ENCODE data around the gene TDRD9.

TDRD9 gene

DNA sequence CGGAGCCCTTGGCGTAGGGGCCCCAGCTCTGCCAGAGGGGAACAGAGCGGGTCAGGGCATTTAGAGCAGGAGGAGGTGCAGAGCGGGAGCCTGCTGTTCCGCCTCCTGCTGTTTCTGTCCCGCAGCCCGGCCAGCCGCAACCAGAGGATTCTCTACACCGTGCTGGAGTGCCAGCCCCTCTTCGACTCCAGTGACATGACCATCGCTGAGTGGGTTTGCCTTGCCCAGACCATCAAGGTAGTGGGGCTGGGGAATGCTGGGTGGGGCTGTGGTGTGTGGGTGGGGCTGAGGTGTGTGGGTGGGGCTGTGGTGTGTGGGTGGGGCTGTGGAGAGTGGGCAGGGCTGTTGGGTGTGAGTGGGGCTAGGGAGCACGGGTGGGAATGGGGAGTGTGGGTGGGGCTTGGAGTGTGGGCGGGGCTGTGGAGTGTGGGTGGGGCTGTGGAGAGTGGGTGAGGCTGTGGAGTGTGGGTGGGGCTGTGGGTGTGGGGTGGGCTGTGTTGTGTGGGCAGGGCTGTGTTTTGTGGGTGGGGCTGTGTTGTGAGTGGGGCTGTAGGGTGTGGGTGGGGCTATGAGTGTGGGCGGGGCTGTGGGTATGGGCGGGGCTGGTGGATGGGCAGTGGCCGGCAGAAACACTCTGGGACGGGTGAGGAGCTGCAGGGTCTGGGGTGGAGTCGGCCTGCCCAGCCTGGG is 165.3 kb downstream of the TDRD9 start:
- no peak for DNase-seq

DNA sequence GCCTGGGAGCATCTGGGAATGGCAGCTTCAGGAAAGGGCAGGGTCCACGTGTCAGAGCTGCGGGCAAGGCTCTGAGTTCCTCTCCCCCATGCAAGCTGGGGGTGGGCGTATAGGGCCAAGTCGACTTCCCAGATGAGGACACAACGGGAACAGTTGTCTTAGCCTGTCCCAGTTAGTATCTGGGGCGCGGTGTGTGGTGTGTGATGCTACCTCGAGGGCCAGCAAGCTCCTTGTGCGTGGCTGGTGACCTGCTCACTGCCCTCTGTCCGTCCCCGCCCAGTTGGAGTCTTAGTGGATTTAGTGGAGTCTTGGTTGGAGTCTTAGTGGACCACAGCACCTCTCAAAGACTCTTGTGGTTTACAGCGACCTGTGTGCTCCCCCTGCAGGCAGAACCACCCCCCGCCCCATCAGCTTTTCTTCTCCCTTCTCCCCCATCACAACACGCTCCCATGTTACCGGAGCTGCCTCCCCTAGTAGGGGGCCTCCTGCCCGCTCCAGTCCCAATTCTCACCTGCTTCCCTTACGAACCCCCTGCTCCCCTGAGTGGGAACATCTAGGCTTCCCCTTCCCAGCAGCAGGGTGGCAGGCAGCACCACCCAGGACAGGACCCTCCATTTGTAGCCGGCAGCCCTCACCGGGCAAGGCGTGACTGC is 165.9 kb downstream of the TDRD9 start:
- no peak for DNase-seq

DNA sequence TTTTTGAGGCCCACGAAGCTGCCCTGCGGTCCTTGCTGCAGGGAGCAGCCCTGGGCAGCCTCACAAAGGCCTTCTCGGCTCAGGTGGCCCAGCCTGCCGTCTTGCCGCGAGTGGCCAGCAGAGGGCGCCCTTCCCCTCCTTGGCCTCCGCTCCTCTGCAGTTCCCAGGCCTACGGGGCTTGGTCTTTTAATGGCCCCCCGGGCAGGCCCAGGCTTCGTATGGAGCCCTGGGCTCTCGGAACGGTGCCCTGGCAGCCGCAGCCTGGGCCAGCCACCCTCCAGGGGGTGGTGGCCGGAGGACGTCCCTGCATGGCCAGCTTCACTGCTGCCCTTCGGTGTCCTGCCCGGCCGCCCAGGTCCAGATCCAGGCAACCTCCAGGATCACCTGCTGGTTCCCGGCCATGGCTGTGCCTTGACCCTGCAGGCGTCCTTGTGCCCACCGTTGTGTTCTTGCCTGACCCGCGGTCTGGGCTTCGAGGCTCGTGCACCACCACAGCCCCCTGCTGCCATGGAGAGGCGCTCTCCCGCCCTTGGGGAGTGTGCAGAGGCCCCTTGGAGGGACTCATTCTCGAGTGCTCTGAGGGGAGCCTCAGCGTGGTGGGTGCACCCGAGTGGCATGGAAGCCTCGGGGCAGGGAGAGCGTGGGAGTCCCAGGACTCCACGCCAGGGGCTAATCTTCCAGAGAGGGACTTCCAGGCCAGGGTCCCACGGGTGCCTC is 166.6 kb downstream of the TDRD9 start:
- peak; percentile 30 for DNase-seq

DNA sequence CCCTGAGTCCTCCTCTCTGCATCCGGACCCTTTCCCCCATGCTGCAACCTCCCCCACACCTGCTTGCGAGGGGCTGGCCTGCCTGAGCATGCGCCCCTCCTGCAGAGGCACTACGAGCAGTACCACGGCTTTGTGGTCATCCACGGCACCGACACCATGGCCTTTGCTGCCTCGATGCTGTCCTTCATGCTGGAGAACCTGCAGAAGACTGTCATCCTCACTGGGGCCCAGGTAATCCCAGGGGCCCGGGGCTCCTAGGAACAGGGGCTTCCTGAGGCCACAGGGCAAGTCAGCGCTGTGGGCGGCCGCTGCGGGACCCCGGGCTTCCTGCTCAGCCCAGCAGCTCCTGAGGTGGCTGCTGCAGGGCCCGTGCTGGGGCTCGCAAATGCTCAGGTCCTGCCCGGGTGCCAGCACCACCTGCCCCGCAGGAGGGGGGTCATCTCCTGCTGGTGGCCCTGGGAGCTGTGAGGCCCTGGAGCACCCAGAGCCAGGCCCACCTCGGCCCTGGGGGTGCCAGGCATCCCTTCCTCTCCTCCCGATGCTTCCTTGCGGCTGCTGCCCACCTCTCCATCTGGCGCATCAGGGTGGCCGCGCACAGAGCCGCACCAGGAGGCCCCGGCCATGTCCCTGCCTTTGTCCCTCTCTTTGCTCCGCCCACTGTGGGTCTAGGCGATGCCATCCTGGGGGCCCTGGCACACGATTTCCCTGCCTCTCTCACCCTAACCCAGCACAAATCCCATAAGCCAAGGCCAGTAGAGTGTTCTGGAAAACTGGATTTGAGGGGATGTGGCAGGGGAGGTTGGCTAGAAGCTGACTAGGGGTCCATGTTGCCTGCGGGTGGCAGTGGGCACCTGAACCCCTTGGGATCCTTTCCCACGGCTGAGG is 167.4 kb downstream of the TDRD9 start:
- DNase-seq, result no peak

DNA sequence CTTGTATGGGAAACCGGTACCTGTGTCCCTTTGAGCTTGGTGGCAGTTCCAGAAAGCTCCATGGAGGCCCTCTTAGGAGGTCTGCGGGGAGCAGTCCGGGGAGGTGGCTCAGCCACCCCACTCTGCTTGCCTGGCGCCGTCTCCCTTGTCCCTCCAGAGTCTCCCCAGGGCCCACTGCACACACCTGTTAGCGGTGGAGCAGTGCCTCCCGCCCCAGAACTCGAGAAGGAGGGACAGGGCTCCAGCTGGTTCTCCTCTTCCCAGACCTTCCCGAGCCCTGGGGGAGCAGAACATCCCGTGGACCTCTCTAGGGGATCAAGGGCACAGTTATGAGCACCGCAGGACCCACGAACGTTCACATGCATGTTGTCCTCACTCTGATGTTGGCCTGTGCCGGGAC is 168.1 kb downstream of the TDRD9 start:
- DNase-seq, result no peak

DNA sequence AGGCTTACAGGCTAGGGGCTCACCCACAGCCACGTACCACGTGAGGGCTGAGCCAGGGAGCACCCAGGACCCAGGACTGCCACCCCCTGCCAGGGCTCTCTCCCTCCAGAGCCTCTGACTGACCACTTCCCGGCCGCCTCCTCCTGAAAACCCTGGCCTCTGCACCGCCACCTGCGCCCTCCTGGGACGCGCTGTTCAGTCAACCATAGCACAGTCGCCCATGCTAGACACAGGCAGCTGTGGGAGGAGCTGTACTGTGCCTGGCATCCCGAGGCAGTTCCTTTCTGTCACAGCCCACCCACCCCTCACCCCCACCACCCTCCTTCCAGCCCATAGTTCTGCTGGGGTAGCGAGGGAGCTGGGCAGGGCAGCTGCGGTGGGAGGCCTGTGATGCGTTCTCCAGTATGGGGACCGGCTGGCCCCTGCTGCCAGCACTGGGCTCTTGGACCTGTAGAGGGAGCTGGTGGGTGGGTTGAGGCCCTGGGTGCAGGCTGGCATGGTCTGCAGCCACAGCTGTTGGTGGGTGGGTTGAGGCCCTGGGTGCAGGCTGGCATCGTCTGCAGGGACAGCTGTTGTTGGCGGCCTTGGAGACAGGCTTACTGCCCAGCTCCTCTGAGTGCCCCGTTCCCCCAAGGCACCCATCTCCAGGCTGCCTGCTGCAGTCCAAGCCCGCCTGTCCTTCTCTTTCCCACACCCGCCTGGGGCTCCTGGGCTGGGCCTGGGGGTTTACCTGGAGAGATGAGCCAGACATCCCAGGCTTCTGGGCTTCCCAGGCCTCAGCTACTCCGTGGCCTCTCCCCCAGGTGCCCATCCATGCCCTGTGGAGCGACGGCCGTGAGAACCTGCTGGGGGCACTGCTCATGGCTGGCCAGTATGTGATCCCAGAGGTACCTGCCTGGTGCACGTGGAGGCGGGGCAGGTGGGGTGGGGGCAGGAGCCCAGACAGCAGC is 168.8 kb downstream of the TDRD9 start:
- no peak for DNase-seq

DNA sequence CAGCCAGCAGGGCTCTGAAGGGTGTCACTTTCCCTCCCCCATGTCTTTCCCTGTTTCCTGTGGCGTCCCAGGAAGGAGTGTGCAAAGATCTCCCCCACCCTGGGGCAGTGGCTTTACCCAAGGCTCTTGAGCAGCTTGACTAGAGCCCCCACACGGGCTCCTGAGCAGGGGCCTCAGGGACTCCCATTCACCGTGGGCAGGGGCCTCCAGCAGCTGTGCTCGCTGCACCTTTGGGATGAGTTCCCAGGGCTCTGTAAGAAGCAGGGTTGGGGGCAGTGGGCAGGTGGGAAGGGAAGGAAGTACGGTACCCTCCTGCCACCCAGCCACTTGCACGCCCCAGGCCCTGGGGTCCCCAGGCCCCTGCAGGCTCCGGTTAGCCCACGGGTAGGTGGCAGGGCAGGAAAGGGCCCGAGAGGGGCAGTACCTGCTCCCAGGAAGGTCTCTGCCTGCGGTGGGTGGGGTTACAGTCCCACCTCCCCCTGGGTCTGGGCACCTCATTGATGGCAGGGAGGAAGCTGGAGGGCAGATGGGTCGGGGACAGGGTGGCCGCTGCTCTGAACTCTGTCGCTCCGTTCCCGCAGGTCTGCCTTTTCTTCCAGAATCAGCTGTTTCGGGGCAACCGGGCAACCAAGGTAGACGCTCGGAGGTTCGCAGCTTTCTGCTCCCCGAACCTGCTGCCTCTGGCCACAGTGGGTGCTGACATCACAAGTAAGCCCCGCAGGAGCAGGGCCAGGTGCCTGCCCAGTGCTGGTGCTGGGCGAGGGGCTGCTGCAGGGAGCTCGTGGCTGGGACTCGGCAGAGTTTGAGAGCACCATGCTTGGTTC is 170.2 kb downstream of the TDRD9 start:
- no peak for DNase-seq

DNA sequence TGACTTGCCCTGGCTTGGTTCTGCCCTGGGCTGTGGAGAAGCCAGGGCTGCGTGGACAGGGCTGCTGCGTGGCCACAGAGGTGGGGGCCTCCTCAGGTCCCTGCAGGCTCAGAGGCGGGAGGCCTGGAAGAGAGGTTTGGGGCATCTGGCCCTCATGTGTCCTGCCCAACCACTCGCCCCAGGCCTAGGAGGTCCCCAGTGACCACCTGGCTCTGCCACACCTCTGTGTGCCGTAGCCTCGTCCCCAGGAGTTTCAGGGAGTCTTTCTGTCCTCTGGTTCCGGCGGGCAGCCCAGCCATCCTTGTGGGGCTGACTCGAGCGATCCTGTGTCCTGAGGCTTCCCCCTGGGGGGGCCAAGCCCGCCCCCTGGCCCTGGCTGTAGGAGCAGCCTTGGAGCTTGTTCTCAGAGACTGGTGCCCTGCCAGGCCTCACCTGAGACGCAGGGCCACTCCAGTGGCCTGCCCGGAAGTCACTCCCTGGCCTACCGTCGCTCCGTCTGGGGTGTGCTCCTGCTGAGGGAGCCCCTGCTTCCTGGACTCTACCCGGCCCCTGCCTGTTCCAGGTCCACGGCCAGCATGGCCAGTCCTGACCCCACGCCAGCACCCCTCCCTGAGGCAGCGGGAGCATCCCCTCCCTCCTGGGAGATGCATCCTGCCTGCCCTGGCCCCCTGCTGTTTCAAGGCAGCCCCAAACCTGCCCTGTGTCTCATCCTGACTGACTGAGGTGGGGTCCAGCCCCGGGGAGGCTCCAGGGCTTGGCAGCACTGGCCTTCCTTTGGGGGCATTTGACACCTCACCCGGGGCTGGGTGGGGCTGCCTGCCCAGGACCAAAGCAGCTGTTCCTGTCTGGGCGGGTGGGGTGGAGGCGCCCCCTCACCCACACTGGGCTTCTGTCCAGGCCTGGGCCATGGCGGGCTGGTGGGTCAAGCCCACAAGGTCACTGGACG is 171.1 kb downstream of the TDRD9 start:
- DNase-seq, result no peak

DNA sequence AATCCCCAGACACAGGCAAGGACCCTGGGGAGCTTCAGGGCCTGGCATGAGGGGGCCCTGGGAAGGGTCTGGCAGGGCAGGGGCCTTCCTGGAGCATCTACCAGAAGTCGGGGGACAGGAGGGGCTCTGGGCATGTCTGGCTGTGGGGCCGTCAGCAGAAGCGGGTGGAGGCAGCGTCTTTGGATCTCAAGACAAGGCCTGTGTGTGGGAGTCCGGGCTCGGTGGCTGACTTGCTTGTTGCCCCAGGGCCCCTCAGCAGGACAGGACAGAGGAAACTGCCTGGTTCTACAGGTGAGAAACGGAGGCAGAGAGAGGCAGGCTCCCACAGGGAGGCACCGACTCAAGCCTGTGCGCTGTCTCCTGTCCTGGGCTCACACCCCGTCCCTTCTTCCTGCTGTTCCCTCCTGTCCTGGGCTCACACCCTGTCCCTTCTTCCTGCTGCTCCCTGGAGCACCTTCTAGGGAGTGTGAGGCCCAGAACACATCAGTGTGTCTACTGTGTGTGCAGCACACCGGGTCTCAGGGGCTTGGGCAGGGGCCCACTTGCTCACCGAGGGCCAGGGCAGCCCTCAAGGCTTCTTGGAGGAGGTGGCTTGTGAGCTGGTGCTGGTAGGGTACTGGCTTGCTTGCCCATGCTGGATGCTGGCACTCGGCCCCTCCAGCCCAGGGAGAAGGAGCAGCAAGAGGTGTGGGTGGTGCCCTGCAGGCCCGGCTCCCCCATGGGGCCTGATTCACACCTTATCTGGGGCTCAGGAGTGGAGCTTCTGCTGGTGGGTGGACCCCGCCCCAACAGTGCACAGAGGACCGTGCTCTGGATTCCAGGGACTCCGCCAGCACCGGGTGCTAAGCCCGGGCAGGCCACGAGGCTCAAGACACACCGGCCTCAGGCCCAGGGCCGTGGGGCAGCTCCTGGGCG is 172.2 kb downstream of the TDRD9 start:
- DNase-seq, result no peak

DNA sequence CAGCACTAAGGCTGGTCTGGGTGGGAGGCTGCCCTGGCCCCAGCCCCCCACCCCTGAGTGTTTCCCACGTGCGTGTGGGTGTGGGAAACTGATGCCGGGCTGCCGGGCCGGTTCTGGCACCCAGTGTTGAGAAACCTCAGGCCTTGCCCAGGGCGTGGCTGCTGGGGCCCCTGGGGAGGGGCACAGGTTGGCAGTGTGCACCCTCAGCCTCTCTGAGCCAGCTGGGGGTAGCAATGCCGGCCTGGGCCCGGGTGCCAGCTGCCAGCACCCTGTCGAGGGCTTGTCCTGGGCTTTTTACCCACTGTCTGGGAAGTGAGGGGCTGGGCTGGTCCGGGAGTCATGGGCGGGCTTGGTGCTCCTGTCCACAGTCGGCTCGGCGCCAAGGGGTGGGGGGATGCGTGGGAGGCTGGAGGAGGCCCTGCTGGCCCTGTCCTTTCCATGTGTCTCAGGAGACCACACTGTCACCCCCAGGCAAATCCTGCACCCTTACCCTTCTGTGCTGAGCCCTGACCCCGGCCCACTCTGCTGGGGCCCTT is 172.9 kb downstream of the TDRD9 start:
- DNase-seq, result no peak

DNA sequence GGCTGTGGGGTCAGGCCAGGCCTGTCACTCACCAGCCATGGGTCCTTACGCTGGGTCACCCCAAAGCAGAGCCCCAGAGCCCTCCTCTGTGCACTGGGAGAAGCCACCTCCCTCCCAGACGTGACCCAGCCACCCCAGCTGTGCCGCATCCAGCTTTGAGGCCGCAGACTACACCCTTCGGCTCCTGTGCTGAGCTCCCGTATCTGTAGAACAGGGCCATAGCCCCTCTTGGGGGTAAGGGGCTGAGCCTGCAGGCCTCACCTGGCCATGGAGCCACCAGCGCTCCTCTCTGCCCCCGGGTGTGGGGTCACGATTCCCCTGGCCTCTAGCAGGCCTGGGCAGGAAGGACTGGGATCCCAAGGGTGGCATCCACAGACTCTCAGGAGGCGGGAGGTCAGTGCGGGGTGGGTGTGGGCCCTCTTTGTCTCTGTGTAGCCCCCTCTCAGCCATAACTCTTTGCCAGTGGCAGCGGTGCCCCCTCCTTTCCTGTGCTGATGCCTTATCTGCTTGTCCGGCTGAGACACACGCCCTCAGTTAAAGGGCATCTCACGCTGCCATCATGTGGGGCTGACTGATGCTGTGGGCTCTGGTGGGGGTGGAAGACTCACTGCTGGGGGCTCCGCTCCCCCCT is 173.5 kb downstream of the TDRD9 start:
- DNase-seq, result no peak

Data from DMS79 (cell line).